DMS 273 treated with DMSO at 0.1 percent for 48 hours (cell line): ENCODE results near the gene TTC28.
A peak's percentile ranks its signal among the peaks of the same experiment; 100 is the strongest.
"Not testable (repeated sequence)": the region's sequence is repeated elsewhere in the genome, so short reads cannot be mapped to it uniquely, and the experiment has no call there.

ENCODE experiments used
- DNase-seq: peaks from one replicate; lab custom pipeline; 2025; lab: John Stamatoyannopoulos, UW

Gene TTC28

DNA sequence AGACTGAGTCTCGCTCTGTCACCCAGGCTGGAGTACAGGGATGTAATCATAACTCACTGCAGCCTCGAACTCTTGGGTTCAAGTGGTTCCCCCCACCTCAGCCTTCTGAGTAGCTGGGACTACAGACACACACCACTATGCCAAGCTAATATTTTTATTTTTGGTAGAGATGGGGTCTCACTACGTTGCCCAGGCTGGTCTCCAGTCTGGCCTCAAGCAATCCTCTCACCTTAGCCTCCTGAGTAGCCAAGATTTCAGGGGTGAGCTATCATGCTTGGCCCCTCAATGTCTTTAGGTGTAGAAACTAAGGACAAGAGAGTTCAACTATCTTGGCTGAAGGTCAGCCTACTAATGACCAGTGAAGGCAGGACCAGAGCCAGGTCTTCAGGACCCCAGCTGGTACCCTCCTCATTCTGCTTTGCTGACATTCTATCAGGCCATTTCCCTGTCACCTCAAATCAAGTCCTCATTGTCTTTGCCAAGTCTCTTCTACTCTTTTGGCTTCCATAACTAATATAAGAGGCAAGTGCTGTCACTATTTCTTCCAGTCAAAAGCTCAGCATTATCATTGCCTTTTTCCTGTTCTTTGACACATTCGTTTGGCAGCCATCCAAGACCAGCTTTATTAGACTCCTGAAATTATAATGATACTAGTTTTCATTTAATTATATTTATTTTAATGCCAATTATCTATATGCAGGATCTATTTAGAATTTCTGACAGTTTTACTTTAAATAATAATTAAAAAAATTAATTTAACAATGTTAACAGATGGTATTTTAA, 496.4 kb downstream of the TTC28 start:
- DNase-seq = no peak

DNA sequence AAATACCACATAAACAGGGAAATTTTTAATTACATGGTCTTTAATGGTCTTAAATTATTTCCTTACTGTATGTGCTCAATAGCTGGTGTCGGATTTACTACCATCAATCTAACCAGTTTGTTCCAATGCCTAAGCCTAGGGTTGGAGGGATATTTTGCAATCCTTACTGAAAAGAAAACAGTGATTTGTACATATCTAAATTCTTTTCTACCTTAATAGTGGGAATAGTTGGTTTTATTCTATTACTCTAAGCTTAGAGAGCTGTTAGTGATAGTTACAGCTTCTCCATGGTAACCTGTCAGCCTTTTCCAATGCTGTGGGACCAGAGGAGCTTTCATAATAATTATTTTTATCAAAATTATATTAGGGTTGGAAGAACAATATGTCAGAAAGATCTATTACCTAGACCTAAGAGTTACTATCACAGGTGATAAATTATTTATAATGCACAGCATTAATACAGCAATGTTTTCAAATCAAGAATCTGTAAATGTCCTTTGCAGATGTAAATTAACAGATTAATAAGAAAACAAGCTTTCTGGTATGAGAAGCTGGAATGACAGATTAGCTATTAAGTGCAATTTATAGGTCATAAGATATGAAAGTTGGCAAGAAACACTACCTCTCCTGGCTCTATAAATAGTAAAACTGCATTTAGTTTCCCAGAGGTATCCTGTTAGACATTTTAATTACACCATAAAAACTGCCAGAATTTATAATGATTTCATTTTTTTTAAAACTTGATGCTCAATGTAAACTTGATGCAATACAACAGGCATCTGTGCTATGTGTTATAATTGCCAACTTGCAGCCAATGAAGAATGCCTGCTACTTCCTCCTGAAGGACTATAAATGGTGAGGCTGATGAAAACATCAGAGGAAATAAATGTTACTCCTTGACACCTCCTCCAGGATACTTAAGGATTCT, 498.6 kb downstream of the TTC28 start:
- DNase-seq = no peak

DNA sequence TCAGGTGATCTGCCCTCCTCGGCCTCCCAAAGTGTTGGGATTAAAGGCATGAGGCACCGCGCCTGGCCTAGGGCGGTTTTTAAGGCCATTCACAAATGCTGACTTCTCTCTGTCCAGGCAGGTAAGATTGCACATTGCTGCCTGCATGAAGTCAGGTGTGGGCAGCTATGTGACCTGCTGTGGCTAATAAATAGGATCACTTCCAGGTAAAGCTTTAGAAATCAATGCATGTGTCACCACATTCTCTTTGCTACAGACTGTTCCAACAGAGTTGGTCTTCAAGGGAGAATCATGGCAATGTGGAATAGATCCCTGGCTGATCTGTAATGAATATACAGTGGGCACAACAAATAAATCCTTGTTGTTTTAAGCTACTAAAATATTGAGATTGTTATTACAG, 500.2 kb downstream of the TTC28 start:
- no peak for DNase-seq

DNA sequence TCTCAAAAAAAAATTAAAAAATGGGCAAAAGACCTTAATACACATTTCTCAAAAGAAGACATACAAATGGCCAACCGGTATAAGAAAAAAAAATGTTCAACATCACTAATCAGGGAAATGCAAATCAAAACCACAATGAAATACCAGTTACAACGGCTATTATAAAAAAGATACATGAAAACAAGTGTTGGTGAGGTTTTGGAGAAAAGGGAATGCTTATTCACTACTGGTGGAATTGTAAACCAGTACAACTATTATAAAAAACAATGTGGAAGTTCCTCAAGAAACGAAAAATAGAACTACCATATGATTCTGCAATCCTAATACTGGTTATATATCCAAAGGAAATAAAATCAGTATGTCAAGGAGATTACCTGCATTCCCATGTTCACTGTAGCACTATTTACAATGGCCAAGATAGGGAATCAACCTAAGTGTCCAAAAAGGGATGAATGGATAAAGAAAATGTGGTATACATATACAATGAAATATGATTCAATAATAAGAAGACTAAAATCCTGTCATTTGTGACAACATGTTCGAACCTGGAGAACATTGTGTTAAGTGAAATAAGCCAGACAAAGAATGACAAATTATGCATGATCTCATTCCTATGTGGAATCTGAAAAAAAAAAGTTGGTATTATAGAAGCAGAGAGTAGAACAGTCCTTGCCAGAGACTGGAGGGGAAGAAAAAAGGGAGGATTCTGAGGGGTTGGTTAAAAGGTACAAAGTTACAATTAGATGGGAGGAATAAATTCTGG, 503.7 kb downstream of the TTC28 start:
- DNase-seq = no peak

DNA sequence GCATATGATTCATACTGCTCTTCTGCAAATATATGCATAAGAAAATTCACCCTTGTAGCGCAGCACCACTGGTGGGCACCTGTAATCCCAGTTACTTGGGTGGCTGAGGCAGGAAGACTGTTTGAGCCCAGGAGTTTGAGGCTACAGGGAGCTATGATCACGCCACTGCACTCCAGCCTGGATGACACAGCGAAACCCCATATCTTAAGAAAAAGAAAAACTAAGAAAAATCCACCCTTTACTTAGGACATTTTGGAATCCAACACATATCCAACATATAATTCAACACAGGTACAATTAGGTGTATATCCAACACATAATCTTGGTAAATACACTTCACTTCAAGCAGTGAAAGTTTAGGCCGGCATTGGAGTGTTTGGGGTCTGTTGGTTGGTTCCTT, 505.1 kb downstream of the TTC28 start:
- no peak for DNase-seq

DNA sequence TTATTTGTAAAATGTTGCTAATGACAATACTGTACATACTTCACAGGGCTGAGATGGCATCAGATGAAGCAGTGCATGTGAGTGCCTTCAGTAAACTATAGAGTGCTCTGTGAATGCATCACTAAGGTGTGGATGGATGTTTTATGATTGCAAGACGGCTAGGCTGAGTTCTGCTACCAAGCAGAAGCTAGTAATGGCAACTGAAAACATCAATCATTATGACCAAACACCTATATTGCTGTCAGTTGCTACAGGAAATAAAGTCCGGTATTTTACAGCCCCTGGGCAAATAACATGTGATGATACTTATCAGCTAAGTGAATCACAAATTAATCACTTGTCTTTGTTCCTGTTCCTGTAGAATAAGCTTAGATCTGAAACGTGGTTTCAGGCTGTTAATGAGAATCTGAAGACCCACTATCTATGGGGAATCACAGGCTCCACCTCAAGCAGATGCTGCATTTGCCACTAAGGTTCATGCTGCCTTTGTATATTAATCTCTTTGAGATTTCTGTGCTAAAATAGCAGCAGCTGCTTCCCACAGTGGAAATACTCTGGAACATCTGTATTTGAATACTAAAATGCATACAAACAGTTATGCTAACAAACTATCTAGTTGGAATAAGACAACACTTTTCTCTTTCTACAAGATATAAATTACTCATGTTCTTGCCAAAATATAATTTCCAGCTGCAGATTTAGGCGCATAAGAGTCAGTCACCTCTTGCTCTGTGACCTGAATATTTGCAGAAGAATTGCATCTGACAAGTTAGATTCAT, 506.6 kb downstream of the TTC28 start:
- no peak for DNase-seq

DNA sequence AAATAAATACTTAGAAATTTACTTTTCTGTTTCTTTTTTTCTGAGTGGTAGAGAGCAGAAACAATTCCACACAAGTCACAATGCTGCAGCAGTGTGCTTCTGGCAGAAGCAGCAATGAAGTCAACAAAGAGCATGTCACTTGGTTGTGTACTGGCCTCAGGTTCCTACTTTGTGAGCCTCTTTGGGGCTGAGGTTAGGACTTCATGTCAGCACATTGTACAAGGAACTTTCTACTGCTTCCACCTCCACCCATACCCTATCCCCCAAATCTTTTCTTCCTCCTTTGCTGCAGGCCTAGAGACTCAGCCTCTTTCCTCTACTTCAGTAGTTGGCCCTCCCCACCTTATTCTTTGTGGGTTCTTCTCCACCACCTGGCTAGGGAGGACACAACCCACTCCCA, 507.9 kb downstream of the TTC28 start:
- DNase-seq = no peak

DNA sequence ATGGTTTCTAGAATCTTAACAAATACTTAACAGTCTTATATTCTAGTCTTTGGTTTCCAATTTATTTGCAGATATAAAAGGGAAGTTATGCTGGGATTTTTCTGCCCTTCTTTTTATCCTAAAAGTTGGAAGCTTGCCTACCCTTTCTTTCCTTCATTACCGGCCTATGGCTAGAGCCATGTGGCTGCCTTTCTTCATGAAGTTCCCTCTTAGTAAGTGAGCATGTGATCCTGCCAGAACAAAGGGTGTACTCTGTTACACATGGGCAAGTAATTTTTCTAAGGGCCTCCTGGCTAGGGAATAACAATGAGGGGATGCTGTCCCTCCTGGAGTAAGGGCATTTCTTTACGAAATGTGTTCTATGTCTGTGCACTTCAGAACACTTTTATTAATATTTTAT, 508.5 kb downstream of the TTC28 start:
- no peak for DNase-seq

DNA sequence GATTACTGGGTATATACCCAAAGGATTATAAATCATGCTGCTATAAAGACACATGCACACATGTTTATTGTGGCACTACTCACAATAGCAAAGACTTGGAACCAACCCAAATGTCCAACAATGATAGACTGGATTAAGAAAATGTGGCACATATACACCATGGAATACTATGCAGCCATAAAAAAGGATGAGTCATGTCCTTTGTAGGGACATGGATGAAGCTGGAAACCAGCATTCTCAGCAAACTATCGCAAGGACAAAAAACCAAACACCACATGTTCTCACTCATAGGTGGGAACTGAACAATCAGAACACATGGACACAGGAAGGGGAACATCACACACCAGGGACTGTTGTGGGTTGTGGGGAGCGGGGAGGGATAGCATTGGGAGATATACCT, 510.3 kb downstream of the TTC28 start:
- DNase-seq = not testable (repeated sequence)

DNA sequence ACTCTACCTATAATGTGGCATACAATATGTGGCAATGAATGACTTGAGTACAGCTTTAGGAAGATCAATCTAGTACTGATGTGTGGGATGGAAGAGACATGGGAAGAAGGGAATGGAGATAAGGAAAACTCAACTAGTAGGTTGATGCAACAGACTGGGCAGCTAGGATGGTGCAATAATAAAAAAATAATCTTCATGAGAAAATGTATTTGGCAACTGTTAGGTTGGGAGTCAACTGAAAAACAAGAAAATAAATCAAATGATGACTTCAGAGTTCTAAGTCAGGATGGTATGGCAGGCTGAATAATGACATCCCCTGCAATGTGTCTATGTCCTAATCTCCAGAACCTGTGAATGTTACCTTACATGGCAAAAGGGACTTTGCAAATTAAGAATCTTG, 523.8 kb downstream of the TTC28 start:
- no peak for DNase-seq

DNA sequence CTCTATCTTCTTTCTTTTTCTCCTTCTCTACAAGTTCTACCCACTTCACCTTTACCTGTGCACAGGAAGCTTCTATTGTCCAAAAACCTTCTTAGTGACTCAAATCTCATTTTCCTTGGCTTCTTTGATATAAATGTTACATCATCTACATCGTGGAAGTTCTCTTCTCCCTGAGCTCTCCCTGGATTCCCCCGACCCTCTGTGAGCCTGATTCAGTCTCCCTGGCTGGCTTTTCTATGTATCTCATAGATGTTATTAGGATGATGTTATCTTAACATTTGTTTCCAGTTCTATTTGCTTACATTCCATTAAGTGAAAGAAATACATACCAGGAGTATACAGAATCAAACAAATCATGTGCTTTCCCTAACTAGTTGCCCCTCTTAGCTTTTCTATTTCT, 524.8 kb downstream of the TTC28 start:
- no peak for DNase-seq

DNA sequence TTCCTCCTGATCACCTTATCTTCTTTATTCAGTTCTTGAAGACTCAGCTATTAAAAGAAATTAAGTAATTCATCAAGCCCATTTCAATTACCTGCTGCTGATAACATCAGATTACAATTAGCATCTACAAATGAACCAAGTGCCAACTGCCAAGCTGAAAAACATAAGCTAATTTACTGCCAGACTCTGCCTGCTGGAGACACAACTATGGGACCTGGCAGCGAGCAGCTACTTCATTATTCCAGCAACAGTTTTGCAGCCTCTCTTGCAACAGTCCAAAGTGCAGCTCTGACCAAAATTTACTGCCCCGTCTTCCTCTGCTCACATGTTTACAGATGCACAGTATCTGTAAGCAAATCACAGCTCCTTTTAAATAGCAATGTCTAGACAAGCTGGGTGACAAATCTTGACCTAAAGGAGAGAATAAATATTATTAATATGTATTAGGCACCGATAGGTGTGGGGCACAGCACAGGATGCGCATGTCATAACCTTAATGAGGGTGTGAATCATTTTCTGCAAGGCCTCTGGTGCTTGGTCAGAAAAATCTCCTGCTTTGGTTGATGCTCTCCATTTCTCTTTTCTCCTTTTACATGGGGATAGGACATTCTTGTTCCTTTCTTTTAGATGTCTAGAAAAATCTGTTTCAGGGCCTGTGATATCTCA, 528.4 kb downstream of the TTC28 start:
- DNase-seq = peak; percentile 44

DNA sequence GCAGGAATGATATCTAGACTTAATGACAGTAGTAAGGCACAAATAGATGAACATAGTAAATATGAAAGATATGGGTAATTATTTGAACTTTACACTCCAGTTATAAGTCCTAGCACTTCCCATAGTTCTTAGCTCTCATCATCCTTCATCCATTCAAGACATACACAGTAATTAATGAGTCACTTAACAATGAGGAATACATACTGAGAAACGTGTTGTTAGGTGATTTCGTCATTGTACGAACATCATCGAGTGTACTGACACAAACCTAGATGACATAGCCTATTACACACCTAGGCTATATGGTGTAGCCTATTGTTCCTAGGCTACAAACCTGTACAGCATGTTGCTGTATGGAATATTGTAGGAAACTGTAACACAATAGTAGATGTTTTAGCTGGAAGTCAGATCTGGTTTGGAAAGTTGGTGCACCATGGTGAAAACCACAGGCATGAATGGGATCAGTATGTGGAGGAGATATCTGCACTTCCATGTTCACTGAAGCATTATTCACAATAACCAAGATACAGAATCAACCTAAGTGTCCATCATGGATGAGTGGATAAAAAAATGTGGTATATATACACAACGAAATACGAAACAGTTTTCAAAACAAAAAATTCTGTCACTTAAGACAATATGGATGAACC, 530.7 kb downstream of the TTC28 start:
- DNase-seq = no peak

DNA sequence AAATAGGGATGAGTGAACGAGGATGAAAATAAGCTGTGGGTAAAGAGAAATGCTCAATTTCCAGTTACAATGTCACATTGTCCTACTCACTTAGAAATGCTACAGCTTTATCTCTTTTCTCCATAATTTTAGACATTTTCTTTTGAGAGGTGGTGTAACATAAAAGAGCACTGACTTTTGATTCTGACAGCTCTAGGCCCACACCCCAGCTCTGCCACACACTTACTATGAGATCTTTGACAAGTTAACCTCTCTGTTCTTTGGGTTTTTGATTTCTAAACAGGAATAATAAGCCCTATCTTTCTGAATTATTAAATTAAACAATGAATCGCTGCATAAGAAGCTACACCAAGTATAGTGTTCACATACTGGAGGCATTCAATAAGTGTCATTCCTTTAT, 532.2 kb downstream of the TTC28 start:
- DNase-seq = no peak

DNA sequence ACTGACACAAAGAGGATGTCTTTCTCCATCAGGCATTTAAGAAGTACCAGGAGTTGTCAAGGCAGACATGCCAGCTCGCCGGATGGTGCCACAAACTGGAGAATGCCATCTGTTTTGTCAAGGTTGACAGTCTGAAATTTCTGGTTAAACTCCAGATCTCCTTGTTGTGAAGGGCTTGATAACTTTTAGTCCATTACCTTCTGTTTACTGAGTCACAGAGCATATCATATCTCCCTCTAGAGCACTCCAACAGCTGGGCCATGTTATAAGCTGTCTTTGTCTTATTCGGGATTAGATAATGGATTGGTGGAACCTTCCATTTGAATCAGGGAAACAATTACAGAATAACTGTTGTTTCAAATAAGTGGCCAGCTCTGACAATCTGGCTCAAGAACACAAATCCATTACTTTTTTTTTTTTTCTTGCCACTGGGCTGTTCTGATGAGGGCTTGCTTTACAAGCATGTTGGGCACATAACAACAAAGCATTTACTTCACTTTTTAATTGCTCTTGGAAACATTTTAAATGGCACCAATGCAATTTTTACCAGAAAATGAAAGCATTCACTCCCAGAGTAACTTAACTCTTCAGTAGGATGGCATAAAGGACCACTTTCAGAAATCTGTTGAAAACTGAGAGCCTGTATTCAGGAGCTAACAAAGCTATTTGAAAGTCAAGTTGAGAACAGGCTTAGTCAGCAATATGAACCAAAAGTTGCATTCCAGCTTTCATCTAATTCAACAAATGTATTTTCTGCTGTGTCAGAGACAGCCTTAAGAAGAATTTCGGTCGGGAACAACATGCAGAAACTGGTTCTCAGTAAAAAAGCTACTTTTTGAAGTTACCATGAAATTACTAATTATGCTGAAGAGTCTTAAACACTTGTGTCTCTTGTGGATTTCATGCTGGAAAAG, 533.0 kb downstream of the TTC28 start:
- peak; percentile 19 for DNase-seq

DNA sequence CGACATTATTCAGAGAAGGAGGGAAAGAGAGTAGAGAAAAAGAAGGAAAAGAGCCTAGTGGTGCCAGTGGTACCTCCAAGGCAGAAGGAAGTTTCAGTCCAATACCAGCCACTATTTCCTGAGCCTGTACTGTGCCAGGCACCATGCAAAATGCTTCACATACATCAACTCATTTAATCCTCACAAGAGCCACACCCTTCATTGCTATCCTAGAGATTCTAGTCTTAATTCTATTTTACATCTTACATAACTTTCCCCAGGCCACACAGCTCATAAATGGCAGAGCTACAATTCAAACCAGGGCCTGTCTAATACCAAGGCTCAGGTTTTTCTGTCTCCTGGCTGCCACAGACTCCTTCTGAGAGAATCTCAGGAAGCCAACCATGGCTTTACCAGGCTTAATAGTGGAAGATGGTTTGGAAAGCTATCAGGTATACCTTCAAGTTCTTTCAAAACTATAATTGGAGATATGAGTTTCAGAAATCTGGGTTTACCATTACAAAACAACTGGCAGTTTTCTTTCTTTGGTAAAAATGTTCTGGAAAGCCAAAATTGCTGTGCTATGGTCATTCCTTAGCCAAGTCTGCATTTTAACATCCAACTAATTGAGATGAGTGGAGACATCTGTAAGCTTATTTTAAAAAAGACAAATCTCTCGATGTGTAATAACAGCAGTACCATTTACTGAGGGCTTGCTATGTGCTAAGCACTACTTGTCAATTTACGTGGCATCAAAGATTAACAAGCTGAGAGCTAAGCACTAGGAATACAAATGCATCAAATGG, 535.5 kb downstream of the TTC28 start:
- no peak for DNase-seq

DNA sequence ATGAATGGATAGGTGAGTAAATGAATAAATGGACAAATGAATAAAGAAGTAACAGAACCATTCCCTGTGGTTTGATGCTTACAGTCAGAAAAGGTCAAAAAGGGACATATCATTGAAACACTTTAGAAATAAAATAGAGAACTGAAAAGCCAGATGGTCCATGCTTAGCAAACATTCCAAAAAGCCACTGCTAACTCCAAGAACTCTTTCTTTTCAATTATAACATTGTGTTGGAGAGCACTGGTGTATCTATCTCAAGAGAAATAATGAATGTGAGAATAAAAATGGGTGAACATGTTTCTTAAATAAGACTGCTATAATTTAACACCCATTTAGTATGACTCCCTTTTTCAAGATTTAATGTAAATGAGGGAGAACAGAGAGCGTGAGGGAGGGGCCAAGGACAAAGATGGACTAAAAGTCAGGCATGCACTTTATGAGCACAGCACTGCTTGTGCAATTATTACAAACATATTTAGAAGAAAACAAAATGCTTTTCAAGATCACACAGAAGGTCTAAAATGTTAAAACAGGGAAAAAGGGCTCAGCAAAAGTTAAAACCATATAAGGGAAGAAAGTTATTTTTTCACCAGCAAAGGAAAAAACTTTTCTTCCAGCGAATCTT, 536.3 kb downstream of the TTC28 start:
- DNase-seq = no peak

DNA sequence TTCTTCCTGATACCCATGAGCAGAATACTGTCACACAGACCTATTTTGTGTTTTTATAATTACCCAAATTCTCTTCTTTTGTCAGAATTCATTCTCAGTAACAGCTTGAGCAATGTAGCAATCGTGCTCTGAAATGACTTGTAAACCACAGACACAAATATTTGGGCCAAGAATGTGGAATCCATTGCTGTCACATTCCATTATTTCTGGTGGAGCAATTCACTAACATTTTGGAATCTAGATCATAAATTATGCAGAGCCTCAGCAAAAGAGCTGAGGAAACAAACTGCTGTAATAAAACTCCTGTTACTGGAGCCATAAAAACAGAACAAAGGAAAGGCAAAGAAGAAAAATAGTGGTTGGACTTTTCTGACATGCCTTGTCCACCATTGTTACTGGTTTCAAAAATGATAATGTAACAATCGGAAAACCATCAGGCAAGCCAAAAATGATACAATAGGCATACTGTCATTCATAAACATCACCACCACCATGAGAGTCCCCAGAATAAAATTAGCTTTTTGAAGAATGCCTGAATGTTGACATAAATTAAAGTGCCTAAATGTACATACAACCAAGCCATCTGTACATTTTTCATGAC, 537.2 kb downstream of the TTC28 start:
- DNase-seq = no peak
